NCI-H1092 treated with DMSO at 0.1 percent for 48 hours (cell line): ENCODE measurements around the gene MAPRE2.
"Not testable (repeated sequence)": the region's sequence is repeated elsewhere in the genome, so short reads cannot be mapped to it uniquely, and the experiment has no call there.

Source experiments
- DNase-seq: peaks from one replicate; lab custom pipeline; 2025; lab: John Stamatoyannopoulos, UW

Gene MAPRE2

GRCh38 chr18:35153609-35154272, 112.5 kb downstream of the MAPRE2 start:
- DNase-seq = no peak

GRCh38 chr18:35155398-35156117, 114.3 kb downstream of the MAPRE2 start:
- no peak for DNase-seq

- DNase-seq = no peak
Observed at GRCh38 chr18:35157181-35157580, 116.0 kb downstream of the MAPRE2 start.

- DNase-seq = no peak
Observed at GRCh38 chr18:35158728-35159450, 117.7 kb downstream of the MAPRE2 start.

DNA sequence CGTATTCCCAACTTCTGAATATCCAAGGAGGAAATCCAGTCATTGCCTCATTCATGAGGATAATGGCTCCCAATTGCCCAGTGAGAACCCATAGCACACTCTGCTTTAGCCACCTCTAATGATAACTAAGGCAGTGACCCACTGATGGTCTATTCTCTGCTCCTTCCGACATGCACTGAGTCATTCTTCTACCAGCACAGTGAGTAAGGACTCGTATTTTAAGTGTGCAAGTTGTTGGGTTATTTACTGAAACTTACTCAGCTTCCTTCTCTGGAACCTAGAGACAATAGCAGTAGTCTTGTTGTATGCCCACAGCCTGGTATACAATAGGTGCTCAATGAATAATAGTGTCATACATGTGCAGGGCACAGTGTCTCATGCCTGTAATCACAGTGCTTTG, 118.6 kb downstream of the MAPRE2 start:
- no peak for DNase-seq

GRCh38 chr18:35161485-35161884, 120.3 kb downstream of the MAPRE2 start:
- DNase-seq = no peak

DNA sequence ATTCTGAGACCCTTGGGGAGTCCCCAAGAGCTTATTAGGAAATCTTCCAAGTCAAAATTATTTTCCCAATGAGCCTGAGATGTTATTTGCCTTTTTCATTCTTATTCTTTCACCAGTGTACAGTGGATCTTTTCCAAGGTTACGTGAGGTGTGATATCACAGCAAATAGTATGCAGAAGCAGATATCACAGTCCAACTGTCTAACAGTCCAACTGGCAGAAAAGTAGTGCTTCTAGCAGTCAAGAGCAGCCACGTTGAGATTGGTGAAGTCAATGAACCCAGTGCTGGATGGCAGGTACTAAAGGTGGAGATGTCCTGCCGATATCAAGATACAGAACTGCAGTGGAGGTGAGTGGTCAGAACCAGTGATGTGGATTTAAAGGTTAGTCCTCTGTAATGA, 120.7 kb downstream of the MAPRE2 start:
- no peak for DNase-seq

DNA sequence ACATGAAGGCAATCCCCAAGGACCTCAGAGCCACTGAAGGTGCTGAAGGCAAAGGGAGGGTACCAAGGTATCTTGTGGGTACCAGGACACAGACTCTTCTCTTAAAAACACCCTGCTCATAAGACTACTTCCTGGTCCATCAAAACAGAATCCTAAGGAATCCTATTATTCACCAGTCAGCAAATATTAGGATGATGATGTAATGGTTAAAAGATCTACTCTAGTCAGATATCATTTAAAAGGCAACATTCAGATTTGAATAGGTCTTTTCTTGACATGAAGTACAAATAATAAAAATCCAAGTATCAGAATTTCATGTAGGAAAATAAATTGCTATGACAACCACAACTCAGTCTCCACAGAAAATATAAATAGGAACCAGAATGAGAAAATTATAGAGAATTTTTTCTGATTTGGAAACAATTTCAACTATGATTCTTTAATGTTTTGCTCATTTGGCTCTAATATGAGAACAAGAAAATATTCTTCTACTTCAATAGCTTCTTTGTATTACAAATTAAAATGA, 121.9 kb downstream of the MAPRE2 start:
- no peak for DNase-seq

DNA sequence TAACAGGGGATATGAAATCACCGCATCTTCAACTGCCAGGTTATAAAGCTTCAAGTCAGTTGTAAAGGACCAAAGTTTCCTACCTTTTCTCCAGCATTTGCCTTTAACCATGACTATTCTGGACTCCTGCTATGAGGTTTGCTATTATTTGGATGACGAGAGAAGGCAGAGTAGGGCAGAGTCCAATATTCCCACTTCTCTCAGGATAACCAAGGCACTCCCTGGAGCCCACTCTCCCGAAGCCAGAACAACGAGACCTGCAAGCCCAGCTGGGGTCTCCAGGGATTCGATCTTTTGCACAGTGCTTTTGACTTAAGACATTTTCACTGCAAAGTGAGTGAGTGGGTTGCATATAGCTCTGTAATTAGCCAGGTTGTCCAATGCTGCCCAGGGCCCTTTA, 122.5 kb downstream of the MAPRE2 start:
- DNase-seq = no peak

DNA sequence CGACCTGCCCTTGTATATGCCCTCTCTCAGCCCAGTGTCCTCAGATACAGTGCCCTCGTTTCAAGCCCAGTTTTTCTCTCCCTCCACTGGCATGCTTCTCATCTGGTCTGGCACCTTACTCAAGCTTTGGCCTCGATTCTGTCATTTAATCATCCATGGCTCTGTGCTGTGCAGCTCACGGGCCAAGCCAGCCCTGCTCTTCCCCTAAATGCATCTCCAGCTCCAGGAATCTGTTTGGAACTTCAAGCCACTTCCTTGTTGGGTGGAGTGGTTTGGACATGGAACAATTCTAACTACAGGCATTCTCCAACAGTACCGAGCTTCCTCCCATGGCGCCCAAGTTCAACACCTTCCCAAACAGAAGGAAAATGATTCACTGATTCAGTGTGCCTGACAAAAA, 122.9 kb downstream of the MAPRE2 start:
- no peak for DNase-seq

- no peak for DNase-seq
Observed at GRCh38 chr18:35167332-35167731, 126.1 kb downstream of the MAPRE2 start.

DNA sequence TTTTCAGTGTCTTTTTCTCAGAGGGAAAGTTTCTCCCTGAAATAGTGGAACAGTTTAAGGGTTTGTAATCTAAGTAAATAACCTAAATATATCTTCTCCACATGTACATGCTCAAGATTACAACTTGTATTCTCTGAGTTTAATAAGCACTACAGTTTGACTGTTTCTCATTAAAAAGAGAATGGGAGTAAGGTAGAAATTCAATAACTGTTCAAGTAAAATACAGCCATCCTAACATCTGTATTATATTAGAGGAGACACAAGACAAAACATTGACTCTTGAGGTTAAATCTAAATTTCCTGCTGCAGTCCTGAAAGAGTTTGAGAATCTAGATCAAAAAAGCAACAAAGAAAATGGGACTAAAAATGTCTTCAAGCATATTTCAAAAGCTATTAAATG, 126.6 kb downstream of the MAPRE2 start:
- DNase-seq = no peak

GRCh38 chr18:35170323-35170722, 129.1 kb downstream of the MAPRE2 start:
- DNase-seq = not testable (repeated sequence)

DNA sequence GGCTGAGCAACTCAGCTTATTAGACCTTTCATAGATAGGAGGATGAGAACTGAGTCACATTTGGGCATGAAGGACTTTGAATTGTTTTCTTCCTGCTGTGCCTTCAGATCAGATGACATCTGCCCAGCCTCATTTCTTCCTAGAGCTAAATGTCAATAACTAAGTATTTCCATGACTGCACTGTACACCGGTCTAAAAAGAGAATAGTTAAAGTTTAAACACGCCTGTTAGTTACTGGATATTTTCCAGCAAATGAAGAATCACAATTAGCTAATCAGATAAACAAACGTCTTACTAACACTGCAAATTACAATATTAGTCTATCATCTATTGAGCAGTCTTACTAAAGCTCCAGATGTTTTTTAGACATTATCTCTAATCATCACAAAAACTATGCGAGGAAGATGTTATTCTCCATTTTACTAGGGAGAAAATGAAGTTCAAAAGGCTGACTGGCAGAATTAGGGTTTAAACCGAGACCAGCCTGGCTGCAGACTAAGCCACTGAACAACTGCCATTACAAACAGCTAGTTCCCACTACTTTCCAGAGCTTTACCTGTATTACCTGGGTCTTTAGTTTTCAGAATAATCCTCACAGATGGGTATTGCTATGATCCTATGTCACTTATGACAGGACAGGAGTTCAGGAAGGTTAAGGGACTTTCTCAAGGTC, 130.2 kb downstream of the MAPRE2 start:
- no peak for DNase-seq

- DNase-seq = no peak
Observed at GRCh38 chr18:35172009-35172408, 130.8 kb downstream of the MAPRE2 start.

DNA sequence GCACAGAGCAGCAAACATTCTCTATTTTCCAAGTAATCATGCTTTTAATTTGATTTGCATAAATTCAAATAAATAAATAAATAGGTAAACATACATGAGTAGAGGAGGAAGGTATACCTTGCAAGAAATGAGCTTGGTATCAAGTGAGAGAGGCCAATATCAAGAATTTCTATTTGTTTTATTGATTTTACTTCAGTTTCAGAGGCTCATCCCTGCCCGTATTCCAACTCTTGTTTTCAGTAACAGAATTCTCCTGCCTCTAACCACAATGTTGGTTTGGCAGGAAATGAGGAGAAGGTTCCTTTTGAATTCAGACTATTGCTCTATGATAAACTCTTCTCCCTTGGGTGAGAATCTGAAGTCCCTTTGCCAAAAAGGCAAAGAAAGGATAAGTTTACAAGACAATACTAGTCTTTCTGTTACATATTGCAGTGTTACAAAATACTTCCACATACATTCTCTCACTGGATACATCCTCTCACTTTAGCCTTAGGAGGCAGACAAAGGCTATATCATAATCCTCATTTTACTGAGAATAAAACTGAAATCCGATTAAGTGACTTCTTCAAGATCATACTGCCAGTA, 131.3 kb downstream of the MAPRE2 start:
- no peak for DNase-seq

DNA sequence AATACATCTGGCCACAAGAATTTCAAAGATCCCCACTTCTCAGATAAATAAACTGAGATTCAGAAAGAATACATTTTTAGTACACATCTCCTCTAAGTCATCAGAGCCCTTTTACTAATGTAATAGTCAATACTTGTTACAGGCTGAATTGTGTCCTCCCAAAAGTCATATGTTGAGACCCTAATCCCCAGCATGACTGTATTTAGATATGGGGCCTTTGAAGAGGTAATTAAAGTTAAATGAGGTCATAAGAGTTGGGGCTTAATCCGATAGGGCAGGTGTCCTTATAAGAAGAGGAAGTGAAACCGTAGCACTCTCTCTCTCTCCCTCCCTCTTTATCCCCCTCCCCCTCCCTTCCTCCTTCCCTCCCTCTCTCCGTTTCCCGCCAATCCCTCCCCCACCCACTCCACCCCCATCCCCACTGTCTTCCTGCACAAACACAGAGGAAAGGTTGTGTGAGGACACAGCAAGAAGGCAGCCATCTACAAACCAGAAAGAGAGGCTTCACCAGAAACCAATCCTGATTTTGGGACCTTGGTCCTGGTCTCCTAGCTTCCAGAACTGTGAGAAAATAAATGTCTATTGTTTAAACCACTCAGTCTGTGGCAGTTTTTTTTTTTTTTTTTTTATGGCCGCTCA, 133.0 kb downstream of the MAPRE2 start:
- peak; percentile 82 for DNase-seq

GRCh38 chr18:35174745-35175144, 133.5 kb downstream of the MAPRE2 start:
- DNase-seq = peak; percentile 45

- no peak for DNase-seq
Observed at GRCh38 chr18:35176925-35177324, 135.7 kb downstream of the MAPRE2 start.

GRCh38 chr18:35178260-35178659, 137.0 kb downstream of the MAPRE2 start:
- no peak for DNase-seq

DNA sequence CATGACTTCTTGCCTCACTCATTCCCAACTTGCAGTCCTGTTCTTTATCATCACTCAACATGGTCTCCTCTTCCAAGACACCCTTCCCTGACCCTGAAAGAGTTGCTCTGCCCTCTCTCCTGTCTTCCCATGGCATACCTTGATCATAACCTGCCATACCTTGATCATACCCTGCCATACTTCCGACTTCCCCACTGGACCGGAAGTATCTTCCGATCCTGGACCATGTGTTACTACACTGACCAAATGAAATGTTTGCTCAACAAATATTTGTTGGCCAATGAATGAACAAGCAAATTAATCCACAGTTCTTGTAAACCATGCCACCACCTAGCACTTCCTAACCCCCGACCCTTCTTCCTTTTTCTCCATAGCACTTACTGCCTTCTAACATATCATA, 138.7 kb downstream of the MAPRE2 start:
- DNase-seq = no peak
